Measurements from ENCODE around the gene PI4KA. TPM values are rescaled to one million over a fixed set of nuclear protein-coding genes. Genes with fewer than 3 reads are reported as not detected.

Gene PI4KA
- polyA plus RNA-seq, 1 of the 3 experiments (the other 2 are of a cell fraction), result 30.0 TPM

DNA sequence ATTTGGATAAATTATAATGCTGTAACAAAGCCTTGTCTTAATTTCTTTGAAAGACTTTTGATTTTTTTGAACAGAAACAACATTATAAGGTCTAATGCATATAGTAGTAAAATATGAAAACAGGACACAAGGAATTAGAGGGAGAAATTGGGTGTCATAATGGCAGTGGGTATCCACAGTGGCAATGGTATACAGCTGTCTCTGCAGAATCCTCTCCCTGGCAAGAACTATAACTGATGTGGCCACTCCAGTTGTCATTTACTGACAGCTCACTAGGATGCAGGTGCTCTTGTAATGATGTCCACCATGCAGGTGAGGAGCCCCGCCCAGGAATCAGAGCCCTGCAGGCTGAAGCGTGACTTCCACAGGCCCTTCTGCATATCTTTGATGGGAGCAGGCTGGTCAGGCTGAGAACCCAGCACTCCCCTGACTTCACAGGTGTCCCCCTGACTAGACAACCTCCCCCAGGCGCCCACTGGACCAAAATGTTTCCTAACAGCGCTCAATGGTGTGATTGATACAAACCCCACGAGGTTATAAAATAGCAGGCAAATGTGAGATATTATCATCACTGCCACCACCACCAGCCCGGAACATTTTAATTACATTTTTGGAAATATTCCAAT, 117.5 kb downstream of the PI4KA start:
- Histone ChIP-seq H3K4me3 (ENCODE audit: low read depth in 2 of 2, low read length in 1 of 2) (no peak overlapping the region), H3K9me2 (no peaks in the 10 kb centered on the region), H3K4me1 (ENCODE audit: control insufficient read depth in 1 of 2, insufficient read depth in 2 of 2, low read depth in 1 of 2, low read length in 1 of 2) (no peaks in the 10 kb centered on the region; a peak in 2 of 4 replicates), H3K4me2 (no peak overlapping the region), H3F3A (replicated peaks; ENCODE audit: insufficient read depth) (no peaks in the 10 kb centered on the region), H3K9me3 (no peaks in the 10 kb centered on the region), H3K36me3 (replicated peaks in 1 of 2; ENCODE audit: control insufficient read depth in 1 of 2, insufficient read depth in 2 of 2, low read length in 1 of 2) (peaks cover 26 to 33% of the 10 kb centered on the region in 2 experiments), H3K9ac (no peak overlapping the region), H3K27me3 (ENCODE audit: insufficient read depth) (no peaks in the 10 kb centered on the region), H3K27ac (ENCODE audit: low read depth in 2 of 2, low read length in 1 of 2) (no peak overlapping the region; a peak in 1 of 4 replicates), H2AFZ (ENCODE audit: low read depth) (no peak overlapping the region), H3K79me2 (ENCODE audit: insufficient read depth) (no peaks in the 10 kb centered on the region), H4K20me1 (ENCODE audit: insufficient read depth) (no peaks in the 10 kb centered on the region)
- WGBS (ENCODE audit: low lambda C conversion rate), result 48% methylated on average over 4 of the region's 6 CpGs
- DNase-seq, result peak; percentile 57
- CTCF ChIA-PET, result interaction anchor here (0.6 to 2.9 kb wide), 19 partner anchors 10 to 366 kb away, joined by 3 to 29 read pairs (median 4); partner anchors contain the start of gene SERPIND1
- POLR2A ChIA-PET, result no interaction called here
- TF ChIP-seq NFIC (IDR thresholded peaks at IDR 0.05; ENCODE audit: borderline replicate concordance), result no peak
- 0 out of 2 replicates have a peak, but pooled peaks have one; percentile 16 for TF ChIP-seq GATA2 (CRISPR knock-in tag; IDR thresholded peaks at IDR 0.05)

GRCh38 chr22:20740222-20740951, 118.2 kb downstream of the PI4KA start:
- Histone ChIP-seq H3K27ac (ENCODE audit: low read depth in 2 of 2, low read length in 1 of 2) (no peak overlapping the region), H3K9me2 (no peaks in the 10 kb centered on the region), H3K79me2 (ENCODE audit: insufficient read depth) (no peaks in the 10 kb centered on the region), H3K9ac (no peak overlapping the region), H3F3A (replicated peaks; ENCODE audit: insufficient read depth) (no peaks in the 10 kb centered on the region), H3K4me3 (ENCODE audit: low read depth in 2 of 2, low read length in 1 of 2) (no peak overlapping the region), H3K9me3 (no peaks in the 10 kb centered on the region), H3K4me2 (no peak overlapping the region), H4K20me1 (ENCODE audit: insufficient read depth) (no peaks in the 10 kb centered on the region), H3K27me3 (ENCODE audit: insufficient read depth) (no peaks in the 10 kb centered on the region), H3K36me3 (replicated peaks in 1 of 2; ENCODE audit: control insufficient read depth in 1 of 2, insufficient read depth in 2 of 2, low read length in 1 of 2) (peaks cover 23 to 31% of the 10 kb centered on the region in 2 experiments), H2AFZ (ENCODE audit: low read depth) (no peak overlapping the region), H3K4me1 (ENCODE audit: control insufficient read depth in 1 of 2, insufficient read depth in 2 of 2, low read depth in 1 of 2, low read length in 1 of 2) (no peaks in the 10 kb centered on the region; a peak in 2 of 4 replicates)
- WGBS (ENCODE audit: low lambda C conversion rate), result 84% methylated on average over 2 of the region's 2 CpGs
- TF ChIP-seq, protein P1, sequence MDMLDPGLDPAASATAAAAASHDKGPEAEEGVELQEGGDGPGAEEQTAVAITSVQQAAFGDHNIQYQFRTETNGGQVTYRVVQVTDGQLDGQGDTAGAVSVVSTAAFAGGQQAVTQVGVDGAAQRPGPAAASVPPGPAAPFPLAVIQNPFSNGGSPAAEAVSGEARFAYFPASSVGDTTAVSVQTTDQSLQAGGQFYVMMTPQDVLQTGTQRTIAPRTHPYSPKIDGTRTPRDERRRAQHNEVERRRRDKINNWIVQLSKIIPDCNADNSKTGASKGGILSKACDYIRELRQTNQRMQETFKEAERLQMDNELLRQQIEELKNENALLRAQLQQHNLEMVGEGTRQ (IDR thresholded peaks at IDR 0.05; ENCODE audit: borderline replicate concordance, low read depth, low read length), result no peak
- TF ChIP-seq YY1 (IDR thresholded peaks at IDR 0.05; ENCODE audit: low read depth), result no peak
- no peak for TF ChIP-seq CHD2 (IDR thresholded peaks at IDR 0.05; ENCODE audit: low read length, partially characterized antibody)
- no peak for TF ChIP-seq FOSL2 (IDR thresholded peaks at IDR 0.05; ENCODE audit: borderline replicate concordance, low read depth)
- TF ChIP-seq, protein P2, sequence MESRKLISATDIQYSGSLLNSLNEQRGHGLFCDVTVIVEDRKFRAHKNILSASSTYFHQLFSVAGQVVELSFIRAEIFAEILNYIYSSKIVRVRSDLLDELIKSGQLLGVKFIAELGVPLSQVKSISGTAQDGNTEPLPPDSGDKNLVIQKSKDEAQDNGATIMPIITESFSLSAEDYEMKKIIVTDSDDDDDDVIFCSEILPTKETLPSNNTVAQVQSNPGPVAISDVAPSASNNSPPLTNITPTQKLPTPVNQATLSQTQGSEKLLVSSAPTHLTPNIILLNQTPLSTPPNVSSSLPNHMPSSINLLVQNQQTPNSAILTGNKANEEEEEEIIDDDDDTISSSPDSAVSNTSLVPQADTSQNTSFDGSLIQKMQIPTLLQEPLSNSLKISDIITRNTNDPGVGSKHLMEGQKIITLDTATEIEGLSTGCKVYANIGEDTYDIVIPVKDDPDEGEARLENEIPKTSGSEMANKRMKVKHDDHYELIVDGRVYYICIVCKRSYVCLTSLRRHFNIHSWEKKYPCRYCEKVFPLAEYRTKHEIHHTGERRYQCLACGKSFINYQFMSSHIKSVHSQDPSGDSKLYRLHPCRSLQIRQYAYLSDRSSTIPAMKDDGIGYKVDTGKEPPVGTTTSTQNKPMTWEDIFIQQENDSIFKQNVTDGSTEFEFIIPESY (IDR thresholded peaks at IDR 0.05; ENCODE audit: borderline replicate concordance, low read depth), result no peak
- no peak for TF ChIP-seq SMC3 (IDR thresholded peaks at IDR 0.05; ENCODE audit: low read depth, low read length)
- TF ChIP-seq, protein P3, sequence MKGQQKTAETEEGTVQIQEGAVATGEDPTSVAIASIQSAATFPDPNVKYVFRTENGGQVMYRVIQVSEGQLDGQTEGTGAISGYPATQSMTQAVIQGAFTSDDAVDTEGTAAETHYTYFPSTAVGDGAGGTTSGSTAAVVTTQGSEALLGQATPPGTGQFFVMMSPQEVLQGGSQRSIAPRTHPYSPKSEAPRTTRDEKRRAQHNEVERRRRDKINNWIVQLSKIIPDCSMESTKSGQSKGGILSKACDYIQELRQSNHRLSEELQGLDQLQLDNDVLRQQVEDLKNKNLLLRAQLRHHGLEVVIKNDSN (IDR thresholded peaks at IDR 0.05; ENCODE audit: borderline replicate concordance, low read depth), result no peak
- TF ChIP-seq EP300 (IDR thresholded peaks at IDR 0.05; ENCODE audit: borderline replicate concordance in 1 of 2, low read depth in 1 of 2, low read length in 1 of 2), result no peak
- ChIA-PET POLR2A (no interaction called here), CTCF (interaction anchor here (0.7 to 2.9 kb wide), 2 partner anchors 21 to 127 kb away, joined by 3 to 15 read pairs; no protein-coding TSS in a partner anchor)
- no peak for DNase-seq

All from SK-N-SH (cell line).